Small intestine (tissue), 16 donors: ENCODE measurements around the gene PIP. TPM values are rescaled to one million over a fixed set of nuclear protein-coding genes. Genes with fewer than 3 reads are reported as not detected.
"Not testable (repeated sequence)": the region's sequence is repeated elsewhere in the genome, so short reads cannot be mapped to it uniquely, and the experiment has no call there.

Experiments used
- DNase-seq, 2 donors: peaks; one replicate each; pipeline versions ENCODE4 v3.0.0 to v3.0.0-alpha.2; 2013
- FAIRE-seq: peaks from 2 replicates; lab custom pipeline; 2012; peaks lifted over from hg19 to GRCh38; lab: Jason Lieb, UNC
- H3K27ac ChIP-seq, 3 donors: one replicate each; pipeline ENCODE4 v1.5.1; 2013; ENCODE audit warnings: low read length in 2 of 3, mild to moderate bottlenecking in 2 of 3, control low read depth in 1 of 3, inconsistent platforms in 1 of 3, low read depth in 1 of 3, moderate library complexity in 1 of 3
- H3K27me3 ChIP-seq, 3 donors: one replicate each; pipeline ENCODE4 v1.6.1; 2013; ENCODE audit warnings: low read length in 3 of 3, inconsistent platforms in 1 of 3; ENCODE audit not compliant: control insufficient read depth in 3 of 3, insufficient read depth in 3 of 3
- H3K36me3 ChIP-seq, 3 donors: one replicate each; pipeline ENCODE4 v1.6.1; 2013; ENCODE audit warnings: low read length in 3 of 3, inconsistent platforms in 1 of 3, low read depth in 1 of 3, mild to moderate bottlenecking in 1 of 3, moderate library complexity in 1 of 3; ENCODE audit not compliant: control insufficient read depth in 3 of 3, insufficient read depth in 2 of 3
- H3K4me1 ChIP-seq, 3 donors: one replicate each; pipeline ENCODE4 v1.6.1; 2013; ENCODE audit warnings: low read length in 2 of 3, inconsistent platforms in 1 of 3, low read depth in 1 of 3, mild to moderate bottlenecking in 1 of 3, moderate library complexity in 1 of 3; ENCODE audit not compliant: control insufficient read depth in 3 of 3, insufficient read depth in 2 of 3
- H3K4me3 ChIP-seq, 3 donors: one replicate each; pipeline ENCODE4 v1.5.1; 2013; ENCODE audit warnings: low read length in 3 of 3, control low read depth in 1 of 3, inconsistent platforms in 1 of 3, low read depth in 1 of 3, mild to moderate bottlenecking in 1 of 3, moderate library complexity in 1 of 3
- H3K9me3 ChIP-seq, 2 donors: one replicate each; pipeline ENCODE4 v1.6.1; 2013; ENCODE audit warnings: low read depth in 1 of 2, low read length in 1 of 2; ENCODE audit not compliant: control insufficient read depth in 2 of 2, insufficient read depth in 1 of 2
- WGBS, 3 donors: extraction: QIAGEN DNeasy Blood & Tissue Kit; methylation state at CpG; one replicate each; pipeline ENCODE4 v1.1.7; 2013; 5-methylcytosine and 5-hydroxymethylcytosine counted together
- long read RNA-seq, 10 donors: transcript quantifications; one replicate each; lab custom pipeline, GENCODE V29; 2026
- polyA plus RNA-seq, 4 donors: library from polyadenylated mRNA; stranded (reverse) in 3 of 4; unstranded in 1 of 4; fragments of 200-250 nt in 3 of 4; fragments of 120-200 nt in 1 of 4; gene quantifications; one replicate each; pipeline versions ENCODE4 v1.2.1 to v1.2.3, GENCODE V29; 2013
- donor health status: healthy with polysubstance abuse.
- donor health status: control.
- donor health status: control.
- donor health status: Bipolar disorder and iron deficiency.
- donor health status: healthy.

The PIP gene
- not detected for polyA plus RNA-seq
- long read RNA-seq, donor 1: 0 reads
- long read RNA-seq, donor 2: 0 reads
- long read RNA-seq, donor 3: 0 reads
- long read RNA-seq, donor 4: 0 reads
- long read RNA-seq, donor 5: 0 reads
- long read RNA-seq, donor 6: 0 reads
- long read RNA-seq, donor 7: 0 reads
- long read RNA-seq, donor 8: 0 reads
- long read RNA-seq, donor 9: 0 reads
- long read RNA-seq, donor 10: 0 reads

GRCh38 chr7:143131781-143132180, at the start of gene PIP:
TSS of gene PIP (plus strand) at chr7:143132077. CDS start at chr7:143132117, 40 bp downstream.
- Histone ChIP-seq H3K27me3 (peaks cover 0 to 7% (median 0%) of the 10 kb centered on the region in 3 donors), H3K4me3 (no peak within 1 kb of the TSS), H3K9me3 (peaks cover 0 to 2% of the 10 kb centered on the region in 2 donors), H3K4me1 (no peaks in the 10 kb centered on the region), H3K36me3 (no peaks in the 10 kb centered on the region), H3K27ac (no peak within 1 kb of the TSS)
- DNase-seq: no peak
- 40 to 51% (median 51%) methylated on average over 4 of the region's 4 CpGs for WGBS, 3 donors
- FAIRE-seq: no peak

GRCh38 chr7:143085109-143085508, 46.8 kb upstream of the PIP start:
- WGBS, 3 donors: 52 to 75% (median 67%) methylated on average over 1 of the region's 1 CpG
- no peak for DNase-seq
- H3K36me3 ChIP-seq: no peaks in the 10 kb centered on the region
- no peaks in the 10 kb centered on the region for H3K27me3 ChIP-seq
- no peak for FAIRE-seq
- H3K9me3 ChIP-seq: no peaks in the 10 kb centered on the region
- H3K4me3 ChIP-seq: no peak overlapping the region
- H3K4me1 ChIP-seq: no peaks in the 10 kb centered on the region
- no peak overlapping the region for H3K27ac ChIP-seq

GRCh38 chr7:143085610-143086009, 46.3 kb upstream of the PIP start:
- not testable (repeated sequence) for H3K36me3 ChIP-seq, H3K9me3 ChIP-seq, DNase-seq, H3K27ac ChIP-seq, H3K4me1 ChIP-seq, H3K27me3 ChIP-seq, FAIRE-seq, H3K4me3 ChIP-seq
- 86 to 92% (median 91%) methylated on average over 3 of the region's 3 CpGs for WGBS, 3 donors

GRCh38 chr7:143088549-143089231, 43.2 kb upstream of the PIP start:
- FAIRE-seq, H3K27me3 ChIP-seq, H3K36me3 ChIP-seq, H3K9me3 ChIP-seq, H3K4me1 ChIP-seq, DNase-seq, H3K27ac ChIP-seq, H3K4me3 ChIP-seq: not testable (repeated sequence)
- 83 to 90% (median 89%) methylated on average over 16 of the region's 16 CpGs for WGBS, 3 donors

GRCh38 chr7:143096146-143096545, 35.7 kb upstream of the PIP start:
- FAIRE-seq: no peak
- H3K36me3 ChIP-seq: no peaks in the 10 kb centered on the region
- no peak for DNase-seq
- no peak overlapping the region for H3K4me3 ChIP-seq
- no peak overlapping the region for H3K27ac ChIP-seq
- H3K9me3 ChIP-seq: peaks cover 0 to 6% of the 10 kb centered on the region in 2 donors
- 76 to 82% (median 77%) methylated on average over 2 of the region's 2 CpGs for WGBS, 3 donors
- no peaks in the 10 kb centered on the region for H3K27me3 ChIP-seq
- H3K4me1 ChIP-seq: no peaks in the 10 kb centered on the region

- FAIRE-seq, H3K36me3 ChIP-seq, H3K4me1 ChIP-seq, DNase-seq, H3K27me3 ChIP-seq, H3K27ac ChIP-seq, H3K9me3 ChIP-seq, H3K4me3 ChIP-seq: not testable (repeated sequence)
- WGBS, 3 donors: 80 to 91% (median 82%) methylated on average over 1 of the region's 1 CpG
Measured at GRCh38 chr7:143099579-143099978, 32.3 kb upstream of the PIP start.

GRCh38 chr7:143104759-143105158, 27.1 kb upstream of the PIP start:
- FAIRE-seq (no peak), DNase-seq (peak in 1 of 2 donors; percentile 1)
- Histone ChIP-seq H3K27ac (no peak overlapping the region), H3K36me3 (no peaks in the 10 kb centered on the region), H3K4me3 (no peak overlapping the region), H3K4me1 (no peaks in the 10 kb centered on the region), H3K9me3 (peaks cover 0 to 14% of the 10 kb centered on the region in 2 donors), H3K27me3 (no peaks in the 10 kb centered on the region)

GRCh38 chr7:143108019-143108418, 23.9 kb upstream of the PIP start:
- 83 to 97% (median 97%) methylated on average over 3 of the region's 3 CpGs for WGBS, 3 donors
- DNase-seq, FAIRE-seq, H3K36me3 ChIP-seq, H3K27me3 ChIP-seq, H3K4me1 ChIP-seq, H3K4me3 ChIP-seq, H3K27ac ChIP-seq: not testable (repeated sequence)
- H3K9me3 ChIP-seq: peaks cover 0 to 17% of the 10 kb centered on the region in 2 donors
